GM23338 (cell line): ENCODE data around the gene PDZD8. TPM values are rescaled to one million over a fixed set of nuclear protein-coding genes. Genes with fewer than 3 reads are reported as not detected.

Source experiments
- ATAC-seq: fragments of 200-7000 bp; cut with Tn5 transposase; 3 replicates; pipeline ENCODE4 v1.9.1; 2020
- DNase-seq: peaks from one replicate; pipeline ENCODE4 v3.0.0-alpha.2; 2015; ENCODE audit warnings: low spot score
- H2AFZ ChIP-seq: fragments of 200-600 bp; sonication (generic); 2 replicates; pipeline ENCODE4 v1.8.0; 2016; ENCODE audit warnings: antibody characterized with exemption, mild to moderate bottlenecking, moderate library complexity
- H3F3A ChIP-seq: fragments of 200-600 bp; sonication (generic); replicated peaks from 2 replicates; pipeline ENCODE4 v1.8.0; 2017; ENCODE audit warnings: antibody characterized with exemption, mixed run types, low read depth
- H3K27ac ChIP-seq: fragments of 200-600 bp; sonication (generic); 2 replicates; pipeline ENCODE4 v1.6.1; 2016; ENCODE audit warnings: low read depth
- H3K27me3 ChIP-seq: fragments of 200-600 bp; sonication (generic); 2 replicates; pipeline ENCODE4 v1.8.0; 2016; ENCODE audit warnings: mild to moderate bottlenecking, mixed run types, moderate library complexity; ENCODE audit not compliant: insufficient read depth
- H3K36me3 ChIP-seq: fragments of 200-600 bp; sonication (generic); 2 replicates; pipeline ENCODE4 v1.8.0; 2016; ENCODE audit warnings: mild to moderate bottlenecking; ENCODE audit not compliant: insufficient read depth
- H3K4me1 ChIP-seq: fragments of 200-600 bp; sonication (generic); 2 replicates; pipeline ENCODE4 v1.8.0; 2016; ENCODE audit warnings: mild to moderate bottlenecking, moderate library complexity; ENCODE audit not compliant: insufficient read depth
- H3K4me2 ChIP-seq: fragments of 200-600 bp; sonication (generic); 2 replicates; pipeline ENCODE4 v1.7.1; 2017; ENCODE audit warnings: mixed run types
- H3K4me3 ChIP-seq: fragments of 200-600 bp; sonication (generic); 2 replicates; pipeline ENCODE4 v1.6.1; 2016; ENCODE audit warnings: mixed run types
- H3K79me2 ChIP-seq: fragments of 200-600 bp; sonication (generic); replicated peaks from 2 replicates; pipeline ENCODE4 v1.8.0; 2017; ENCODE audit warnings: mild to moderate bottlenecking; ENCODE audit not compliant: insufficient read depth
- H3K9me2 ChIP-seq: fragments of 200-600 bp; sonication (generic); 2 replicates; pipeline ENCODE4 v1.8.0; 2017; ENCODE audit not compliant: insufficient read depth
- H4K20me1 ChIP-seq: fragments of 200-600 bp; sonication (generic); replicated peaks from 2 replicates; pipeline ENCODE4 v1.8.0; 2017; ENCODE audit warnings: mild to moderate bottlenecking; ENCODE audit not compliant: insufficient read depth
- H3K27ac Mint-ChIP-seq: 2 replicates; pipeline ENCODE4 v1.8.0; 2020; ENCODE audit warnings: inconsistent platforms, mild to moderate bottlenecking, moderate library complexity, mixed read lengths
- H3K27me3 Mint-ChIP-seq: 3 replicates; pipeline ENCODE4 v1.8.0; 2022; ENCODE audit warnings: low read depth, mild to moderate bottlenecking, moderate library complexity, mixed read lengths, inconsistent platforms; ENCODE audit not compliant: insufficient read depth, poor library complexity
- H3K36me3 Mint-ChIP-seq: 3 replicates; pipeline ENCODE4 v1.8.0; 2021; ENCODE audit warnings: low read depth, mild to moderate bottlenecking, inconsistent platforms, moderate library complexity, mixed read lengths
- H3K4me1 Mint-ChIP-seq: 3 replicates; pipeline ENCODE4 v1.8.0; 2020; ENCODE audit warnings: mild to moderate bottlenecking, inconsistent platforms, mixed read lengths
- H3K4me3 Mint-ChIP-seq: 3 replicates; pipeline ENCODE4 v1.8.0; 2021; ENCODE audit warnings: moderate library complexity, mild to moderate bottlenecking, inconsistent platforms, mixed read lengths
- H3K9me3 Mint-ChIP-seq: 3 replicates; pipeline ENCODE4 v1.8.0; 2020; ENCODE audit warnings: moderate library complexity, mild to moderate bottlenecking, inconsistent platforms, mixed read lengths
- CREB1 ChIP-seq: fragments of 250-450 bp; sonication (Bioruptor Pico); IDR thresholded peaks from 2 replicates; pipeline ENCODE4 v1.5.0; 2020; ENCODE audit warnings: low read depth, mild to moderate bottlenecking, moderate library complexity
- EZH2 ChIP-seq: fragments of 200-600 bp; sonication (generic); IDR thresholded peaks from one replicate; pipeline ENCODE4 v1.8.0; 2017; ENCODE audit warnings: antibody characterized with exemption, mild to moderate bottlenecking, low read depth; ENCODE audit not compliant: unreplicated experiment
- EZH2phosphoT487 ChIP-seq: fragments of 200-600 bp; sonication (generic); IDR thresholded peaks from one replicate; pipeline ENCODE4 v1.8.1; 2018; ENCODE audit warnings: antibody characterized with exemption; ENCODE audit not compliant: unreplicated experiment
- JUNB ChIP-seq: IDR thresholded peaks from one replicate; pipeline ENCODE4 v1.6.1; 2016; ENCODE audit warnings: antibody characterized with exemption; ENCODE audit not compliant: unreplicated experiment
- NANOG ChIP-seq: IDR thresholded peaks from 2 replicates; pipeline ENCODE4 v1.6.1; 2016; ENCODE audit warnings: antibody characterized with exemption, borderline replicate concordance
- POLR2AphosphoS5 ChIP-seq: IDR thresholded peaks from 2 replicates; pipeline ENCODE4 v1.6.1; 2016; ENCODE audit warnings: antibody characterized with exemption, low read depth
- STAT1 ChIP-seq: IDR thresholded peaks from one replicate; pipeline ENCODE4 v1.6.1; 2016; ENCODE audit warnings: antibody characterized with exemption; ENCODE audit not compliant: unreplicated experiment
- ZNF114 ChIP-seq: fragments of 250-450 bp; sonication (Bioruptor Pico); IDR thresholded peaks from 2 replicates; pipeline ENCODE4 v1.5.0; 2020; ENCODE audit warnings: mild to moderate bottlenecking, moderate library complexity
- ZNF331 ChIP-seq: fragments of 250-450 bp; sonication (Bioruptor Pico); IDR thresholded peaks from 2 replicates; pipeline ENCODE4 v1.5.0; 2020; ENCODE audit warnings: low read depth, mild to moderate bottlenecking, moderate library complexity
- polyA plus RNA-seq: library from polyadenylated mRNA; unstranded; fragments of >200 nt; fragmentation: Nextera tagmentation; extraction: Ambion mirVana; gene quantifications from 2 replicates; pipeline ENCODE4 v1.2.1, GENCODE V29; 2016
- total RNA-seq: library from RNA; depleted of rRNA; stranded (reverse); fragments of >200 nt; shearing (Covaris generic); gene quantifications from 2 replicates; pipeline ENCODE4 v1.2.3, GENCODE V29; 2014
- TF ChIP-seq, protein P1 (sequence below), 2 experiments: fragments of 200-600 bp in 1 of 2; sonication (generic) in 1 of 2; conservative IDR thresholded peaks; 2 replicates each; pipeline versions ENCODE4 v1.5.1 to v1.6.1; 2016 to 2017; ENCODE audit warnings: antibody characterized with exemption in 2 of 2, low read depth in 2 of 2, mild to moderate bottlenecking in 2 of 2, moderate library complexity in 1 of 2
- TF ChIP-seq, protein P2 (sequence below): IDR thresholded peaks from one replicate; pipeline ENCODE4 v1.6.1; 2018; ENCODE audit warnings: antibody characterized with exemption; ENCODE audit not compliant: unreplicated experiment
- TF ChIP-seq, protein P3 (sequence below): IDR thresholded peaks from 2 replicates; pipeline ENCODE4 v1.6.1; 2016; ENCODE audit warnings: antibody characterized with exemption
- TF ChIP-seq, protein P4 (sequence below): fragments of 250-450 bp; sonication (Bioruptor Pico); IDR thresholded peaks from 2 replicates; pipeline ENCODE4 v1.5.0; 2020; ENCODE audit warnings: mild to moderate bottlenecking, moderate library complexity

PDZD8 gene
- total and polyA plus RNA-seq, 2 experiments from 2014 or later, result 11.4 to 28.6 TPM

DNA sequence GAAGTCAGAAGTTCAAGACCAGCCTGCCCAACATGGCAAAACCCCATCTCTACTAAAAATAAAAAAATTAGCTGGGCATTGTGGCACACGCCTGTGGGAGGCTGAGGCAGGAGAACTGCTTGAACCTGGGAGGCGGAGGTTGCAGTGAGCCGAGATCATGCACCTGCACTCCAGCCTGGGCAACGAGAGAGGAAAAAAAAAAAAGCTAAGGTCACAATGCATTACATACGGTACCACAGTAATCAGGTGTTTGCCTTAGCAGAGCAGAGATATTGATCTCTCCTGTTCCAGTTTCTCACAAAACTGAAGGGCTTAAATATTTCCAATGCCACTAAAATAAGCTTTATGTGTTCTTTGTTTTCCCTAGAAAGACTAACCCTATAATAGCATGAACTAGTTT lies 7.5 kb downstream of the PDZD8 start:
- DNase-seq, result no peak
- H3K4me3 ChIP-seq, result no peak overlapping the region
- ATAC-seq, result no peak
- H3K79me2 ChIP-seq, result peaks cover 100% of the 10 kb centered on the region
- H3K27me3 Mint-ChIP-seq, result no peaks in the 10 kb centered on the region
- no peaks in the 10 kb centered on the region for H3F3A ChIP-seq
- no peak overlapping the region for H3K27ac Mint-ChIP-seq
- peaks cover 38% of the 10 kb centered on the region for H3K4me1 Mint-ChIP-seq
- no peak overlapping the region for H3K4me3 Mint-ChIP-seq
- H3K27me3 ChIP-seq, result no peaks in the 10 kb centered on the region
- no peaks in the 10 kb centered on the region for H3K36me3 ChIP-seq
- H3K27ac ChIP-seq, result no peak overlapping the region
- peaks cover 39% of the 10 kb centered on the region for H4K20me1 ChIP-seq
- no peak overlapping the region for H2AFZ ChIP-seq
- no peaks in the 10 kb centered on the region; the same call in 2 of the 3 replicates for H3K36me3 Mint-ChIP-seq
- no peak overlapping the region for H3K4me2 ChIP-seq
- peaks cover 44% of the 10 kb centered on the region for H3K4me1 ChIP-seq
- no peaks in the 10 kb centered on the region for H3K9me2 ChIP-seq
- TF ChIP-seq EZH2phosphoT487 (no peak), JUNB (no peak), NANOG (no peak), STAT1 (no peak), CREB1 (CRISPR knock-in tag) (no peak), ZNF331 (CRISPR knock-in tag) (no peak), EZH2 (no peak), ZNF114 (no peak), POLR2AphosphoS5 (no peak)
- TF ChIP-seq, protein P1, sequence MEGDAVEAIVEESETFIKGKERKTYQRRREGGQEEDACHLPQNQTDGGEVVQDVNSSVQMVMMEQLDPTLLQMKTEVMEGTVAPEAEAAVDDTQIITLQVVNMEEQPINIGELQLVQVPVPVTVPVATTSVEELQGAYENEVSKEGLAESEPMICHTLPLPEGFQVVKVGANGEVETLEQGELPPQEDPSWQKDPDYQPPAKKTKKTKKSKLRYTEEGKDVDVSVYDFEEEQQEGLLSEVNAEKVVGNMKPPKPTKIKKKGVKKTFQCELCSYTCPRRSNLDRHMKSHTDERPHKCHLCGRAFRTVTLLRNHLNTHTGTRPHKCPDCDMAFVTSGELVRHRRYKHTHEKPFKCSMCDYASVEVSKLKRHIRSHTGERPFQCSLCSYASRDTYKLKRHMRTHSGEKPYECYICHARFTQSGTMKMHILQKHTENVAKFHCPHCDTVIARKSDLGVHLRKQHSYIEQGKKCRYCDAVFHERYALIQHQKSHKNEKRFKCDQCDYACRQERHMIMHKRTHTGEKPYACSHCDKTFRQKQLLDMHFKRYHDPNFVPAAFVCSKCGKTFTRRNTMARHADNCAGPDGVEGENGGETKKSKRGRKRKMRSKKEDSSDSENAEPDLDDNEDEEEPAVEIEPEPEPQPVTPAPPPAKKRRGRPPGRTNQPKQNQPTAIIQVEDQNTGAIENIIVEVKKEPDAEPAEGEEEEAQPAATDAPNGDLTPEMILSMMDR (conservative IDR thresholded peaks at IDR 0.05; ENCODE audit: low read depth in 2 of 2), result no peak
- TF ChIP-seq, protein P2, sequence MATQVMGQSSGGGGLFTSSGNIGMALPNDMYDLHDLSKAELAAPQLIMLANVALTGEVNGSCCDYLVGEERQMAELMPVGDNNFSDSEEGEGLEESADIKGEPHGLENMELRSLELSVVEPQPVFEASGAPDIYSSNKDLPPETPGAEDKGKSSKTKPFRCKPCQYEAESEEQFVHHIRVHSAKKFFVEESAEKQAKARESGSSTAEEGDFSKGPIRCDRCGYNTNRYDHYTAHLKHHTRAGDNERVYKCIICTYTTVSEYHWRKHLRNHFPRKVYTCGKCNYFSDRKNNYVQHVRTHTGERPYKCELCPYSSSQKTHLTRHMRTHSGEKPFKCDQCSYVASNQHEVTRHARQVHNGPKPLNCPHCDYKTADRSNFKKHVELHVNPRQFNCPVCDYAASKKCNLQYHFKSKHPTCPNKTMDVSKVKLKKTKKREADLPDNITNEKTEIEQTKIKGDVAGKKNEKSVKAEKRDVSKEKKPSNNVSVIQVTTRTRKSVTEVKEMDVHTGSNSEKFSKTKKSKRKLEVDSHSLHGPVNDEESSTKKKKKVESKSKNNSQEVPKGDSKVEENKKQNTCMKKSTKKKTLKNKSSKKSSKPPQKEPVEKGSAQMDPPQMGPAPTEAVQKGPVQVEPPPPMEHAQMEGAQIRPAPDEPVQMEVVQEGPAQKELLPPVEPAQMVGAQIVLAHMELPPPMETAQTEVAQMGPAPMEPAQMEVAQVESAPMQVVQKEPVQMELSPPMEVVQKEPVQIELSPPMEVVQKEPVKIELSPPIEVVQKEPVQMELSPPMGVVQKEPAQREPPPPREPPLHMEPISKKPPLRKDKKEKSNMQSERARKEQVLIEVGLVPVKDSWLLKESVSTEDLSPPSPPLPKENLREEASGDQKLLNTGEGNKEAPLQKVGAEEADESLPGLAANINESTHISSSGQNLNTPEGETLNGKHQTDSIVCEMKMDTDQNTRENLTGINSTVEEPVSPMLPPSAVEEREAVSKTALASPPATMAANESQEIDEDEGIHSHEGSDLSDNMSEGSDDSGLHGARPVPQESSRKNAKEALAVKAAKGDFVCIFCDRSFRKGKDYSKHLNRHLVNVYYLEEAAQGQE, result no peak
- TF ChIP-seq, protein P3, sequence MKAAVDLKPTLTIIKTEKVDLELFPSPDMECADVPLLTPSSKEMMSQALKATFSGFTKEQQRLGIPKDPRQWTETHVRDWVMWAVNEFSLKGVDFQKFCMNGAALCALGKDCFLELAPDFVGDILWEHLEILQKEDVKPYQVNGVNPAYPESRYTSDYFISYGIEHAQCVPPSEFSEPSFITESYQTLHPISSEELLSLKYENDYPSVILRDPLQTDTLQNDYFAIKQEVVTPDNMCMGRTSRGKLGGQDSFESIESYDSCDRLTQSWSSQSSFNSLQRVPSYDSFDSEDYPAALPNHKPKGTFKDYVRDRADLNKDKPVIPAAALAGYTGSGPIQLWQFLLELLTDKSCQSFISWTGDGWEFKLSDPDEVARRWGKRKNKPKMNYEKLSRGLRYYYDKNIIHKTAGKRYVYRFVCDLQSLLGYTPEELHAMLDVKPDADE, result no peak
- TF ChIP-seq, protein P4, sequence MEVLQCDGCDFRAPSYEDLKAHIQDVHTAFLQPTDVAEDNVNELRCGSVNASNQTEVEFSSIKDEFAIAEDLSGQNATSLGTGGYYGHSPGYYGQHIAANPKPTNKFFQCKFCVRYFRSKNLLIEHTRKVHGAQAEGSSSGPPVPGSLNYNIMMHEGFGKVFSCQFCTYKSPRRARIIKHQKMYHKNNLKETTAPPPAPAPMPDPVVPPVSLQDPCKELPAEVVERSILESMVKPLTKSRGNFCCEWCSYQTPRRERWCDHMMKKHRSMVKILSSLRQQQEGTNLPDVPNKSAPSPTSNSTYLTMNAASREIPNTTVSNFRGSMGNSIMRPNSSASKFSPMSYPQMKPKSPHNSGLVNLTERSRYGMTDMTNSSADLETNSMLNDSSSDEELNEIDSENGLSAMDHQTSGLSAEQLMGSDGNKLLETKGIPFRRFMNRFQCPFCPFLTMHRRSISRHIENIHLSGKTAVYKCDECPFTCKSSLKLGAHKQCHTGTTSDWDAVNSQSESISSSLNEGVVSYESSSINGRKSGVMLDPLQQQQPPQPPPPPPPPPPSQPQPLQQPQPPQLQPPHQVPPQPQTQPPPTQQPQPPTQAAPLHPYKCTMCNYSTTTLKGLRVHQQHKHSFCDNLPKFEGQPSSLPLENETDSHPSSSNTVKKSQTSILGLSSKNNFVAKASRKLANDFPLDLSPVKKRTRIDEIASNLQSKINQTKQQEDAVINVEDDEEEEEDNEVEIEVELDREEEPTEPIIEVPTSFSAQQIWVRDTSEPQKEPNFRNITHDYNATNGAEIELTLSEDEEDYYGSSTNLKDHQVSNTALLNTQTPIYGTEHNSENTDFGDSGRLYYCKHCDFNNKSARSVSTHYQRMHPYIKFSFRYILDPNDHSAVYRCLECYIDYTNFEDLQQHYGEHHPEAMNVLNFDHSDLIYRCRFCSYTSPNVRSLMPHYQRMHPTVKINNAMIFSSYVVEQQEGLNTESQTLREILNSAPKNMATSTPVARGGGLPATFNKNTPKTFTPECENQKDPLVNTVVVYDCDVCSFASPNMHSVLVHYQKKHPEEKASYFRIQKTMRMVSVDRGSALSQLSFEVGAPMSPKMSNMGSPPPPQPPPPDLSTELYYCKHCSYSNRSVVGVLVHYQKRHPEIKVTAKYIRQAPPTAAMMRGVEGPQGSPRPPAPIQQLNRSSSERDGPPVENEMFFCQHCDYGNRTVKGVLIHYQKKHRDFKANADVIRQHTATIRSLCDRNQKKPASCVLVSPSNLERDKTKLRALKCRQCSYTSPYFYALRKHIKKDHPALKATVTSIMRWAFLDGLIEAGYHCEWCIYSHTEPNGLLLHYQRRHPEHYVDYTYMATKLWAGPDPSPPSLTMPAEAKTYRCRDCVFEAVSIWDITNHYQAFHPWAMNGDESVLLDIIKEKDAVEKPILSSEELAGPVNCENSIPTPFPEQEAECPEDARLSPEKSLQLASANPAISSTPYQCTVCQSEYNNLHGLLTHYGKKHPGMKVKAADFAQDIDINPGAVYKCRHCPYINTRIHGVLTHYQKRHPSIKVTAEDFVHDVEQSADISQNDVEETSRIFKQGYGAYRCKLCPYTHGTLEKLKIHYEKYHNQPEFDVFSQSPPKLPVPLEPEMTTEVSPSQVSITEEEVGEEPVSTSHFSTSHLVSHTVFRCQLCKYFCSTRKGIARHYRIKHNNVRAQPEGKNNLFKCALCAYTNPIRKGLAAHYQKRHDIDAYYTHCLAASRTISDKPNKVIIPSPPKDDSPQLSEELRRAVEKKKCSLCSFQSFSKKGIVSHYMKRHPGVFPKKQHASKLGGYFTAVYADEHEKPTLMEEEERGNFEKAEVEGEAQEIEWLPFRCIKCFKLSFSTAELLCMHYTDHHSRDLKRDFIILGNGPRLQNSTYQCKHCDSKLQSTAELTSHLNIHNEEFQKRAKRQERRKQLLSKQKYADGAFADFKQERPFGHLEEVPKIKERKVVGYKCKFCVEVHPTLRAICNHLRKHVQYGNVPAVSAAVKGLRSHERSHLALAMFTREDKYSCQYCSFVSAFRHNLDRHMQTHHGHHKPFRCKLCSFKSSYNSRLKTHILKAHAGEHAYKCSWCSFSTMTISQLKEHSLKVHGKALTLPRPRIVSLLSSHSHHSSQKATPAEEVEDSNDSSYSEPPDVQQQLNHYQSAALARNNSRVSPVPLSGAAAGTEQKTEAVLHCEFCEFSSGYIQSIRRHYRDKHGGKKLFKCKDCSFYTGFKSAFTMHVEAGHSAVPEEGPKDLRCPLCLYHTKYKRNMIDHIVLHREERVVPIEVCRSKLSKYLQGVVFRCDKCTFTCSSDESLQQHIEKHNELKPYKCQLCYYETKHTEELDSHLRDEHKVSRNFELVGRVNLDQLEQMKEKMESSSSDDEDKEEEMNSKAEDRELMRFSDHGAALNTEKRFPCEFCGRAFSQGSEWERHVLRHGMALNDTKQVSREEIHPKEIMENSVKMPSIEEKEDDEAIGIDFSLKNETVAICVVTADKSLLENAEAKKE (CRISPR knock-in tag), result no peak
- no peaks in the 10 kb centered on the region for H3K9me3 Mint-ChIP-seq
